Measurements from ENCODE around the gene NCOA3. TPM values are rescaled to one million over a fixed set of nuclear protein-coding genes. Genes with fewer than 3 reads are reported as not detected.

NCOA3 gene
- total RNA-seq, 1 experiment from 2014 or later, result 68.6 TPM

DNA sequence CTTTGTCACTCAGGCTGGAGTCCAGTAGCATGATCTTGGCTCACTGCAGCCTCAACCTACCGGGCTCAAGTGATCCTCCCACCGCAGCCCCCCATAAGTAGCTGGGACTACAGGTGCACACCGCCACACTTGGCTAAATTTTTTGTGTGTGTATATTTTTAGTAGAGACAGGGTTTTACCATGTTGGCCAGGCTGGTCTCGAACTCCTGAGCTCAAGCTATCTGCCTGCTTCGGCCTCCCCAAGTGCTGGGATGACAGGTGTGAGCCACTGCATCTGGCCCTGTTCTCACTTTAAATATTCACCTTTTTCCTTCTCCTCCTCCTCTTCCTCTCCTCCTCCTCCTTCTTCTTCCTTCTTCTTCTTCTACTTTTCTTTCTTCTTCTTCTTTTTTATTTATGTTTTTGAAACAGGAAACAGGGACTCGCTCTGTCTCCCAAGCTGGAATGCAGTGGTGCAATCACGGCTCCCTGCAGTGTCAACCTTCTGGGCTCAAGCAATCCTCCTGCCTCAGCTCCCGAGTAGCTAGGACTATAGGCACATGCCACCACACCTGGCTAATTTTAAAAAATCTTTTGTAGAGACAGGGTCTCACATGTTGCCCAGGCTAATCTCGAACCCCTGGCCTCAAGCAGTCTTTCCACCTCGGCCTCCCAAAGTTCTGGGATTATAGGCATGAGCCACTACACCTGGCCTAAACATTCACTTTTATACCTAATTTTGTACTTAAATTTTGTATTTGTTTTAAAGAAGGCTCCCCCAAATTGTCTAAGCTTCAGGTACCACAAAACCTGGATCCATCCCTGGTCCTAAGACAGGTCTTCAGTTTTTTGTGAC, 47.2 kb upstream of the NCOA3 start:
- no peaks in the 10 kb centered on the region for H3K27me3 Mint-ChIP-seq (ENCODE audit: insufficient read depth, unreplicated experiment)
- intact Hi-C loops (cut with micrococcal nuclease), result no loop called here
- no TSS peak for BruUV-seq (replicated peaks)

DNA sequence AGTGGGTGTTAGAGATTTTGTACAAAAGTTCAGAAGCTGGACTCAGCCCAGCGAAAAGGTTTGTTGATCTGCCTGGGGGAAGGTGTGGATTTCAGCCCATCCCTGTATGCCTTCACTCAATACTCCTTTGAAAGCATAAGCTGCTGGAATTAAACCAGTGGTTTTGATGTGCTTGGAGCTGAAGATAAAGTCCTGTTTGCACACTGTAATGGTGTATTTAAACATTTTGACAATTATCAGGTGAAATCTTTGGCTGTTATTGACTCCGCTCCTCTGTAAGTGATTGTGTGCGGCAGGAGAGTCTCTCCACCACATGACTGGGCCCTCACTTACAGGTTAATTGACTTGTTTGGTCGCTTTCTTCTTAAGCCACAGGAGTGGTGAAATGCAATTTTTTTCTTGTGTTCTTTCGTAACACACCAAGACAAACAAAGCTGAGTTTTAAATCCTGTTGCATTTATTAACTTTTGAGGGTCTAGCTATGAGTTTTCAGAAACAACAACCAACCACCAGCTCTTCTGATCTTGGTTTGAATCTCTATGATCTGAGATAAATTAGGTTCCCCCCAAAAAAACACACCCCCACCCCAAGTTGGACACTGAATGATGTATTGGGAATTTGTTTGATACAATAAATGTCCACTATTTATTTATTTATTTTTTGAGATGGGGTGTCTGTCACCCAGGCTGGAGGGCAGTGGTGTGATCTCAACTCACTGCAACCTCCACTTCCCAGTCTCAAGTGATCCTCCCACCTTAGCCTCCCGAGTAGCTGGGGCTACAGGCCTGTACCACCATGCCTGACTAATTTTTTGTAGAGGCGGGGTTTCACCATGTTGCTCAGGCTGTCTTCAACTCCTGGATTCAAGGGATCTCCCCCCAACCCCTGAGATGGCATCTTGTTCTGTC, 46.3 kb upstream of the NCOA3 start:
- intact Hi-C loops (cut with micrococcal nuclease), result no loop called here
- POLR2A ChIA-PET, result interaction anchor here (0.6 to 8.2 kb wide), 27 partner anchors 9 to 331 kb away, joined by 3 to 276 read pairs (median 5); partner anchors contain the start of genes NCOA3 and ZMYND8
- CTCF ChIA-PET, result interaction anchor here (0.6 to 3.0 kb wide), 23 partner anchors 9 to 698 kb away, joined by 3 to 20 read pairs (median 4); partner anchors contain the start of genes NCOA3 and ZMYND8
- peak; percentile 61 for DNase-seq (ENCODE audit: unreplicated experiment)
- Mint-ChIP-seq H3K36me3 (ENCODE audit: insufficient read depth, unreplicated experiment) (peaks cover 9% of the 10 kb centered on the region), H3K4me3 (ENCODE audit: unreplicated experiment) (peak overlapping the region; percentile 23), H3K9me3 (ENCODE audit: unreplicated experiment) (no peaks in the 10 kb centered on the region), H3K27me3 (ENCODE audit: insufficient read depth, unreplicated experiment) (no peaks in the 10 kb centered on the region), H3K4me1 (ENCODE audit: insufficient read depth, unreplicated experiment) (peaks cover 35% of the 10 kb centered on the region), H3K27ac (ENCODE audit: low read depth, unreplicated experiment) (peak overlapping the region; percentile 91)
- TF ChIP-seq, protein P1, sequence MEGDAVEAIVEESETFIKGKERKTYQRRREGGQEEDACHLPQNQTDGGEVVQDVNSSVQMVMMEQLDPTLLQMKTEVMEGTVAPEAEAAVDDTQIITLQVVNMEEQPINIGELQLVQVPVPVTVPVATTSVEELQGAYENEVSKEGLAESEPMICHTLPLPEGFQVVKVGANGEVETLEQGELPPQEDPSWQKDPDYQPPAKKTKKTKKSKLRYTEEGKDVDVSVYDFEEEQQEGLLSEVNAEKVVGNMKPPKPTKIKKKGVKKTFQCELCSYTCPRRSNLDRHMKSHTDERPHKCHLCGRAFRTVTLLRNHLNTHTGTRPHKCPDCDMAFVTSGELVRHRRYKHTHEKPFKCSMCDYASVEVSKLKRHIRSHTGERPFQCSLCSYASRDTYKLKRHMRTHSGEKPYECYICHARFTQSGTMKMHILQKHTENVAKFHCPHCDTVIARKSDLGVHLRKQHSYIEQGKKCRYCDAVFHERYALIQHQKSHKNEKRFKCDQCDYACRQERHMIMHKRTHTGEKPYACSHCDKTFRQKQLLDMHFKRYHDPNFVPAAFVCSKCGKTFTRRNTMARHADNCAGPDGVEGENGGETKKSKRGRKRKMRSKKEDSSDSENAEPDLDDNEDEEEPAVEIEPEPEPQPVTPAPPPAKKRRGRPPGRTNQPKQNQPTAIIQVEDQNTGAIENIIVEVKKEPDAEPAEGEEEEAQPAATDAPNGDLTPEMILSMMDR (IDR thresholded peaks at IDR 0.05; ENCODE audit: unreplicated experiment), result no peak
- no TSS peak for BruUV-seq (replicated peaks)

More for the DNA sequence above, 47.2 kb upstream of the NCOA3 start:
- Mint-ChIP-seq H3K27ac (ENCODE audit: low read depth, unreplicated experiment) (peak overlapping the region; percentile 91), H3K4me1 (ENCODE audit: insufficient read depth, unreplicated experiment) (peaks cover 27% of the 10 kb centered on the region), H3K9me3 (ENCODE audit: unreplicated experiment) (no peaks in the 10 kb centered on the region), H3K4me3 (ENCODE audit: unreplicated experiment) (peak overlapping the region; percentile 24), H3K36me3 (ENCODE audit: insufficient read depth, unreplicated experiment) (peaks cover 9% of the 10 kb centered on the region)
- POLR2A ChIA-PET, result interaction anchor here (0.5 to 8.2 kb wide), 26 partner anchors 9 to 330 kb away, joined by 3 to 276 read pairs (median 7); partner anchors contain the start of genes NCOA3 and ZMYND8
- CTCF ChIA-PET, result interaction anchor here (0.6 to 3.0 kb wide), 14 partner anchors 10 to 697 kb away, joined by 3 to 13 read pairs (median 4); partner anchors contain the start of gene NCOA3
- DNase-seq (ENCODE audit: unreplicated experiment), result peak; percentile 58
- TF ChIP-seq, protein P1 (IDR thresholded peaks at IDR 0.05; ENCODE audit: unreplicated experiment), result no peak

DNA sequence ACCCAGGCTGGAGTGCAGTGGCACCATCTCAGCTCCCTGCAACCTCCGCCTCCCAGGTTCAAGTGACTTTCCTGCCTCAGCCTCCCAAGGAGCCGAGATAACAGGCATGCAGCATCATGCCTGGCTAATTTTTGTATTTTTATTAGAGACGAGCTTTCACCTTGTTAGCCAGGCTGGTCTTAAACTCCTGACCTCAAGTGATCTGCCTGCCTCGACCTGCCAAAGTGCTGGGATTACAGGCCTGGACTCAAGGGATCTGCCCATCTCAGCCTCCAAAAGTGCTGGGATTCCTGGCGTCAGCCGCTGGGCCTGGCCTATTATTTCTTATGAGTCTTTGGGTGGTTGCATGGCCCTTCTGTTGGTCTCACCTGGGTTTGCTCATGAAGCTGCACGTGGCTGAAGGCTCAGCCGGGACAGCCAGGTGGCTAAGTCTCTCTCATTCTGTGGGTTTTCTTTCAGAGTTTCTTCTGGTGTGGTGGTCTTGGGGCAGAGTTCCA, 45.6 kb upstream of the NCOA3 start:
- H3K4me1 Mint-ChIP-seq (ENCODE audit: insufficient read depth, unreplicated experiment), result peaks cover 40% of the 10 kb centered on the region
- H3K27ac Mint-ChIP-seq (ENCODE audit: low read depth, unreplicated experiment), result peak overlapping the region; percentile 91
- POLR2A ChIA-PET, result interaction anchor here (0.7 to 8.2 kb wide), 24 partner anchors 8 to 185 kb away, joined by 3 to 276 read pairs (median 7); partner anchors contain the start of genes NCOA3 and ZMYND8
- TF ChIP-seq, protein P1 (IDR thresholded peaks at IDR 0.05; ENCODE audit: unreplicated experiment), result no peak
- DNase-seq (ENCODE audit: unreplicated experiment), result no peak
- intact Hi-C loops (cut with micrococcal nuclease), result no loop called here
- no peak overlapping the region for H3K4me3 Mint-ChIP-seq (ENCODE audit: unreplicated experiment)
- CTCF ChIA-PET, result interaction anchor here (0.7 to 3.0 kb wide), 11 partner anchors 16 to 264 kb away, joined by 4 to 20 read pairs (median 5); partner anchors contain the start of gene ZMYND8
- no TSS peak for BruUV-seq (replicated peaks)
- H3K27me3 Mint-ChIP-seq (ENCODE audit: insufficient read depth, unreplicated experiment), result no peaks in the 10 kb centered on the region
- H3K9me3 Mint-ChIP-seq (ENCODE audit: unreplicated experiment), result no peaks in the 10 kb centered on the region
- H3K36me3 Mint-ChIP-seq (ENCODE audit: insufficient read depth, unreplicated experiment), result peaks cover 9% of the 10 kb centered on the region

All from MCF 10A (cell line).